Measurements from ENCODE around the gene PTPN9.

DNA sequence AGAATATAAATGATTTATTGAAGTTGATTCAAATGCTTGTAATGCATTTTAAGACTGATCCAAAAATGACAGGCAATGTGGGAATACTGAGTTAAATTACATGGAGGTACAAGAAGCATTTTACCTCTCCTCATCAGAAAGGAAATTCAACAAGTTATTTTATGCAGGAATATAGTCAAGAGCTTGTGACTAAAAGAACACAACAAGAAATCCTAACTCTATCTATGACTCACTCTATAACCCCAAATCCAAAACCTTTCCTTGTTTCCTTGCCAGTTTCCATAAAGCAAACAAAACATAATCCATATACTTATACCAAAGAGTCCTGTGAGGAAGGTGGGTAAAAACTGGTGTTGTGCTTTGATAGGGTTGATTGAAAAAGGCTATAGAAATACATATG lies 158.4 kb downstream of the PTPN9 start:
- TF ChIP-seq, protein P1, sequence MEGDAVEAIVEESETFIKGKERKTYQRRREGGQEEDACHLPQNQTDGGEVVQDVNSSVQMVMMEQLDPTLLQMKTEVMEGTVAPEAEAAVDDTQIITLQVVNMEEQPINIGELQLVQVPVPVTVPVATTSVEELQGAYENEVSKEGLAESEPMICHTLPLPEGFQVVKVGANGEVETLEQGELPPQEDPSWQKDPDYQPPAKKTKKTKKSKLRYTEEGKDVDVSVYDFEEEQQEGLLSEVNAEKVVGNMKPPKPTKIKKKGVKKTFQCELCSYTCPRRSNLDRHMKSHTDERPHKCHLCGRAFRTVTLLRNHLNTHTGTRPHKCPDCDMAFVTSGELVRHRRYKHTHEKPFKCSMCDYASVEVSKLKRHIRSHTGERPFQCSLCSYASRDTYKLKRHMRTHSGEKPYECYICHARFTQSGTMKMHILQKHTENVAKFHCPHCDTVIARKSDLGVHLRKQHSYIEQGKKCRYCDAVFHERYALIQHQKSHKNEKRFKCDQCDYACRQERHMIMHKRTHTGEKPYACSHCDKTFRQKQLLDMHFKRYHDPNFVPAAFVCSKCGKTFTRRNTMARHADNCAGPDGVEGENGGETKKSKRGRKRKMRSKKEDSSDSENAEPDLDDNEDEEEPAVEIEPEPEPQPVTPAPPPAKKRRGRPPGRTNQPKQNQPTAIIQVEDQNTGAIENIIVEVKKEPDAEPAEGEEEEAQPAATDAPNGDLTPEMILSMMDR (IDR thresholded peaks at IDR 0.05): no peak
- TF ChIP-seq POLR2A (IDR thresholded peaks at IDR 0.05): no peak
